Measurements from ENCODE around the gene CRYGA. TPM values are rescaled to one million over a fixed set of nuclear protein-coding genes. Genes with fewer than 3 reads are reported as not detected.

The CRYGA gene, protein sequence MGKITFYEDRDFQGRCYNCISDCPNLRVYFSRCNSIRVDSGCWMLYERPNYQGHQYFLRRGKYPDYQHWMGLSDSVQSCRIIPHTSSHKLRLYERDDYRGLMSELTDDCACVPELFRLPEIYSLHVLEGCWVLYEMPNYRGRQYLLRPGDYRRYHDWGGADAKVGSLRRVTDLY
- total RNA-seq (2022) (not detected in 2 replicates), Bru-seq, nascent RNA (not detected), BruChase-seq, experiment 1, labeled RNA remaining after a 6-hour chase (percentile 11 among the genes with signal in this experiment), BruChase-seq, experiment 2, labeled RNA remaining after a 2-hour chase (percentile 15 among the genes with signal in this experiment)
- long read RNA-seq, result 0 reads

DNA sequence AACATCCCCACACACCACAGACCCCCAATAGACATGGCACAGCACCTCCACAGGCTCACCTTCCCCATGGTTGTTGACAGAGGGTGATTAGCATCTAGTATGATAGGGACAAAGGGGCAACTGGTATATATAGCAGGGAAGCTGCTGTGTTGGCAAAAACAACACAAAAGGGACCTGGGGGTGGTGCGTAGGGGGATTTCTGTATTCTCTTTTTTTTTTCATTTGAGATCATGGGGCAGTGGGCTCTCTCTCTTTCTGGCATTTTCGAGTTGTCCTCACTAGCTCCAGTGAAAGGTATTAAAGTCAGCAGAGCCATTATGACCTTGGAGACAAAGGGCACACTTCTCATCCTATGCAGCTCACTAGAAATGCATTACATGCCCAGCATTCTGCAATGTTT is at the start of gene CRYGA:
Gene CRYGA, minus strand, starts transcription at position 101 of the 400 bp plus-strand sequence. Its CDS starts 33 bp downstream, at position 68.
- H3K9me3 Mint-ChIP-seq (ENCODE audit: unreplicated experiment), result no peaks in the 10 kb centered on the region

DNA sequence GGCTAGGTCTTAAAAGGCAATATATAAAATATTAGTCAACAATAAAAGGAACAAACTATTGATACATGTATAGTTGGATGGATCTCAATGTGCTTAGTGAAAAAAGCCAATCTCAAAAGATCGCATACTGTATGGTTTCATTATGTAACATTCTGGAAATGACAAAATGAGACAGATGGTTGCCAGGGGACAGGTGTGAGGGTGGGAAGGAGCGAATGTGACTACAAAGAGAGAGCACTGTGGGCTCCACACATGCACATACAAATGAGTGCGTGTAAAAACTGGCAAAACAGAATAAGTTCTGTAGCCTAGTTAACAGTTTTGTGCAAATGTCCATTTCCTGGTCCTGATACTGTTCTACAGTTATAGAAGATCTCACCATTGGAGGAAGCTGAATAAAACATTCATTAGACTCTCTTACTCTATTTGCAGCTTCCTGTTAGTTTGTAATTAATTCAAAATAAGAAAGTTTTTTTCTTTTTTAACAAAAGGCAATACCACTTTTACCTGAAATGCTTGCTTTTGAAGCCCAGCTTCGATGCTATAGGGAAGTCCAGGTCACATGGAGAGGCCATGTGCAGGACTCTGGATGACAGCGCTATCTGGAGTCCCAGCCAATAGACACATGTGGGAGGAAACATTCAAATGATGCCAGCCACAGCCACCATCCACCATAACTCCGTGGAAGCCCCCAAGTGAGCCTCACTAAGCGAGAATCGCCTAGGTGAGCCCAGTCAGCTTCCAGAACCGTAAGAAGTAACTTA is 47.5 kb upstream of the CRYGA start:
- Mint-ChIP-seq H3K27me3 (ENCODE audit: insufficient read depth, unreplicated experiment) (no peaks in the 10 kb centered on the region), H3K4me1 (ENCODE audit: insufficient read depth, unreplicated experiment) (no peaks in the 10 kb centered on the region), H3K36me3 (ENCODE audit: insufficient read depth, unreplicated experiment) (no peaks in the 10 kb centered on the region), H3K27ac (ENCODE audit: low read depth, unreplicated experiment) (no peak overlapping the region), H3K9me3 (ENCODE audit: unreplicated experiment) (no peaks in the 10 kb centered on the region), H3K4me3 (ENCODE audit: unreplicated experiment) (no peak overlapping the region)
- no peak for DNase-seq (ENCODE audit: unreplicated experiment)
- CTCF ChIA-PET, result interaction anchor here (1.0 to 1.4 kb wide), 2 partner anchors 35 to 36 kb away, joined by 3 to 5 read pairs; no protein-coding TSS in a partner anchor
- intact Hi-C loops (cut with micrococcal nuclease), result no loop called here
- TF ChIP-seq, protein P1, sequence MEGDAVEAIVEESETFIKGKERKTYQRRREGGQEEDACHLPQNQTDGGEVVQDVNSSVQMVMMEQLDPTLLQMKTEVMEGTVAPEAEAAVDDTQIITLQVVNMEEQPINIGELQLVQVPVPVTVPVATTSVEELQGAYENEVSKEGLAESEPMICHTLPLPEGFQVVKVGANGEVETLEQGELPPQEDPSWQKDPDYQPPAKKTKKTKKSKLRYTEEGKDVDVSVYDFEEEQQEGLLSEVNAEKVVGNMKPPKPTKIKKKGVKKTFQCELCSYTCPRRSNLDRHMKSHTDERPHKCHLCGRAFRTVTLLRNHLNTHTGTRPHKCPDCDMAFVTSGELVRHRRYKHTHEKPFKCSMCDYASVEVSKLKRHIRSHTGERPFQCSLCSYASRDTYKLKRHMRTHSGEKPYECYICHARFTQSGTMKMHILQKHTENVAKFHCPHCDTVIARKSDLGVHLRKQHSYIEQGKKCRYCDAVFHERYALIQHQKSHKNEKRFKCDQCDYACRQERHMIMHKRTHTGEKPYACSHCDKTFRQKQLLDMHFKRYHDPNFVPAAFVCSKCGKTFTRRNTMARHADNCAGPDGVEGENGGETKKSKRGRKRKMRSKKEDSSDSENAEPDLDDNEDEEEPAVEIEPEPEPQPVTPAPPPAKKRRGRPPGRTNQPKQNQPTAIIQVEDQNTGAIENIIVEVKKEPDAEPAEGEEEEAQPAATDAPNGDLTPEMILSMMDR (IDR thresholded peaks at IDR 0.05; ENCODE audit: unreplicated experiment), result no peak
- no TSS peak for BruUV-seq (replicated peaks)
- POLR2A ChIA-PET, result interaction anchor here (0.6 kb wide), 1 partner anchor 43 kb away, joined by 6 read pairs; no protein-coding TSS in a partner anchor

More for the DNA sequence above, at the start of gene CRYGA:
- POLR2A ChIA-PET, result interaction anchor here (0.5 kb wide), 1 partner anchor 139 kb away, joined by 3 read pairs; no protein-coding TSS in a partner anchor
- CTCF ChIA-PET, result interaction anchor here (1.1 to 5.4 kb wide), 2 partner anchors 12 to 61 kb away, joined by 3 to 37 read pairs; no protein-coding TSS in a partner anchor
- intact Hi-C loops (cut with micrococcal nuclease), result no loop called here
- peaks cover 30% of the 10 kb centered on the region for H3K27me3 Mint-ChIP-seq (ENCODE audit: insufficient read depth, unreplicated experiment)
- DNase-seq (ENCODE audit: unreplicated experiment), result no peak
- H3K27ac Mint-ChIP-seq (ENCODE audit: low read depth, unreplicated experiment), result no peak within 1 kb of the TSS
- no peaks in the 10 kb centered on the region for H3K4me1 Mint-ChIP-seq (ENCODE audit: insufficient read depth, unreplicated experiment)
- TF ChIP-seq, protein P1 (IDR thresholded peaks at IDR 0.05; ENCODE audit: unreplicated experiment), result no peak
- H3K36me3 Mint-ChIP-seq (ENCODE audit: insufficient read depth, unreplicated experiment), result no peaks in the 10 kb centered on the region
- BruUV-seq (replicated peaks), result no TSS peak
- H3K4me3 Mint-ChIP-seq (ENCODE audit: unreplicated experiment), result no peak within 1 kb of the TSS

DNA sequence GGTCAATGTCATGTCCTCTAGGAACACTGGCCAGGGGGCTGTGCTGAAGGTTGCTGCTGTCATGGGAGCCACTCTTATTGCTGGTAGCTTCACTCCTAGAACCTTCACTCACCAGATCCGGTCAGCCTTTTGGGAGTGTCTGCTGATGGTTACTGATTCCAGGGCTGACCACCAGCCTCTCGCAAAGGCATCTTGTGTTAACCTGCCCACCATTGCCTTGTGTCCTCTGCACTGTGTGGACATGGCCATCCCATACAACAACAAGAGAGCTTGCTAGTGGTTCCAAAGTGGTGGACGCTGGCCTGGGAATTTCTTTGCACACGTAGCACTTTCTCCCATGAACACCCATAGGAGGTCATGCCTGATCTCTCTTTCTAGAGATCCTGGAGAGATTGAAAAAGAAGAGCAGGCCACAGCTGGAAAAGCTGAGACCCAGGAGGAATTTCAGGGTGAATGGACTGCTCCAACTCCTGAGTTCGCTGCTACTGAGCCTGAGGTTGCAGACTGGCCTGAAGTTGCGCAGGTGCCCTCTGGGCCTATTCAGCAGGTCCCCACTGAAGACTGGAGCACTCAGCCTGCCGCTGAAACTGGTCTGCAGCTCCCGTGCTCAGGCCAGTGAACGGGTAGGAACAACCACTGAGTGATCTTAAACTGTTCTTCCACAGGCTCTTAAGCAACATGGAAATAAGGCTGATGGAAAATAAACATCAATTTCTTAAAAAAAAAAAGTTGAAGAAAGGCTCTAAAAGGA is 45.1 kb upstream of the CRYGA start:
- Mint-ChIP-seq H3K27ac (ENCODE audit: low read depth, unreplicated experiment) (no peak overlapping the region), H3K4me1 (ENCODE audit: insufficient read depth, unreplicated experiment) (no peaks in the 10 kb centered on the region), H3K4me3 (ENCODE audit: unreplicated experiment) (no peak overlapping the region), H3K9me3 (ENCODE audit: unreplicated experiment) (no peaks in the 10 kb centered on the region), H3K36me3 (ENCODE audit: insufficient read depth, unreplicated experiment) (no peaks in the 10 kb centered on the region), H3K27me3 (ENCODE audit: insufficient read depth, unreplicated experiment) (no peaks in the 10 kb centered on the region)
- no peak for DNase-seq (ENCODE audit: unreplicated experiment)
- intact Hi-C loops (cut with micrococcal nuclease), result no loop called here
- CTCF ChIA-PET, result no interaction called here
- no TSS peak for BruUV-seq (replicated peaks)
- TF ChIP-seq, protein P1 (IDR thresholded peaks at IDR 0.05; ENCODE audit: unreplicated experiment), result no peak
- POLR2A ChIA-PET, result interaction anchor here (0.6 kb wide), 1 partner anchor 31 kb away, joined by 3 read pairs; no protein-coding TSS in a partner anchor

Measured in MCF 10A (cell line).